Epithelial cell of prostate (primary cell): Measurements from ENCODE around the gene GULP1.
"Not testable (repeated sequence)": the region's sequence is repeated elsewhere in the genome, so short reads cannot be mapped to it uniquely, and the experiment has no call there.

Experiments
- DNase-seq: peaks from one replicate; pipeline ENCODE4 v3.0.0-alpha.2; 2011; ENCODE audit warnings: low read depth, low spot score
- H3K27ac ChIP-seq: fragments of 450-650 bp; 2 replicates; pipeline ENCODE4 v1.5.1; 2017; ENCODE audit warnings: mild to moderate bottlenecking

Gene GULP1

DNA sequence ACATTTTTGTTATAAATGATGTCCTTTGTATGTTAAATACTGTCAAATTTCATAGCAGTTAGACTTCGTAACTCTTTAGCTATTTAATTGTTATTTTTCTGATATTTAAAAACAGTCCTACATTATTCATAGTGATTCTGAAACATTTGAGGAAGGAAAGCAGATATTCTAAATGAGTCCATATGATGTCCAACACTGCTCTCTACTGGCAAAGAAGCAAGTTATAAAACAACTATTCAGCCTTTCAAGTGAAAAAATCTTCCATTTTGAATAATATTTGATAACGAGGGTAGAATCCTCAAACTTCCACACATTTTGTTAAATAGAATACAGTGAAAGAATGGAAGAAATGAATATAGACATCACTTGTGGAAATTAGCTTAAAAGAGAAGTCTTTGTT, 220.8 kb downstream of the GULP1 start:
- no peak overlapping the region for H3K27ac ChIP-seq
- DNase-seq: peak; percentile 6

DNA sequence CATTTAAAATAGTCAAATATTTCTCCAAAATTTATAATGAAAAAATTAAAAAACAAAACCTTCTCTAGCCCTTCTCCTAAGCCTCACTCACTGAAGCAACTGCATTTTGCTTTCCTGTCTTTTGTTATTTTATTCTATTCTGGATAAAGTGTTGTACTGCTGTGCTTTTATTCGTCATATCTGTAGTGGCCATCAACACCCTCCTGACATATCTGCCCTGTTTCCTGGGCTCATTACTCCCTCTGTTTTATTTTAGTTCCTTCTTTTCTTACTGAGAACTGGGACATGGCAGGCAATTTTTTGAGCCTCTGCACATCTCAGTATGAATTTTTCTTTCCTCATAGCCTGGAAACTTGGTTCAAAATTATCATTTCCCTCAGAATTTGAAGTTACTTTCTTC, 224.2 kb downstream of the GULP1 start:
- no peak overlapping the region for H3K27ac ChIP-seq
- no peak for DNase-seq

DNA sequence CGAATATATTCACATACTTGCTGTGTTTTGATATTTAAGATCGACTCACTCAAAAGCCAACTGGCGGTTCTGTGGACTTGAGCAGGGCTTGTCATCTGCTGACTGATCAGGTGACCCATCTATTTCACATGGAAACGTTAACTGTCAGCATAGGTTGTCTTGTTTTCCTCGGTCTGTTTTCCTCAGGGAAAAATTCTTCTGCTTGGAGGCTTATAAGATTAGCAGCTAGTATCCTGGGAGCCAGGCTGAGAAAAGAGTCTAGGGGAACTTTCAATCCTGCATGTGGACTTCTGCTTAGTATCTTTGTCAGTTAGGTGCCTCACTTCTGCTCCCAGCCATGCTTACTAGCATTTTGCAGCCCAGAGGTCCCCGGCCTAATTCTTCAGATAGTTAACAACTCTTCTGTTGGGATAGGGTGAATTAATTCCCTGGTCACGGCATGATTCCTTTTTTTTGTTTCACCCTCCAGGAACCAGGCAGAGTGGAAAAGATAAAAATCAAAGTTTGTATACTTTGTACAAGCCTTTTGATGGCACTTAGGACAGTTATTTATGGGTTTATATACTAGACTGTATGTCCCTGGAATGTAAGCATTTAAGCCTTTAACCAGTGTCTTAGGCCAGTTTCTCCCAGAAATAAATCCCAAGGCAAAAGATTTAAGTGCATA, 226.0 kb downstream of the GULP1 start:
- DNase-seq: no peak
- no peak overlapping the region for H3K27ac ChIP-seq

DNA sequence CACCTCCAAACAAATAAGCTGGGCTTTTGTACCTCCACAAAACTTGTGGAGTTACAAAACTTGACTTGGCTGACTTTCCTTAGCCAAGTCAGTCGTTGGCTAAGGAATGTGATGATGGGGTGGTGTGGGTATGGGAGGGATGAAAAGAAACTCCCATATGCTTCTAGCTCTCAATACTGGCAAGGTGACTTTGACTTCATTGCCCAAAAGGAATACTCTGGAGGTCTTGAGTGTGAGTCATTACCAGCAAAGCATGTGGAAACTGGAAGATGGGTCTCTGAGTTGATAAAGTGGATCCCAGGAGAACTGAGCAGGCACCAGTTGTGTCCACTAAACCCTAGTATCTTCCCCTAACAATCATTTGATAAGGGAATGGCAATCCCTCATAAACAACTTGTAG, 226.7 kb downstream of the GULP1 start:
- no peak for DNase-seq
- H3K27ac ChIP-seq: peak overlapping the region; percentile 2

DNA sequence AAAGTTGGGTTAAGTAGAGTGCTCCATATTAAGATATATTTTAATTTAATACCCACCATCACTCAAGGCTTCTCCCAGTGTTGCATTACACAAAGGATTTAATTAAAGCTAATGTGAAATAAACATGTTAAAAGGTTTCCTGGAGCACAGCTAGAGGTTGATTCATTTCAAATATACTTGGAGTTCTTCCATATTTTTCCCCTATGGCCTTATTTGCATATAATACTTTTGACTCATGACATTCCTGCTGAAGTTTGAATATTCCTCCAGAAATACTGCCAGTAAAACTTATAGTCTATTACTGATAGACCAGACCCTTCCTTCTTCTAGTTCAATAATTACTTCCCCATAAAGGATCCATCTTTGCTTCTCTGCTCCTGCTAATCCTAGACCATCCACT, 227.5 kb downstream of the GULP1 start:
- DNase-seq: no peak
- peak overlapping the region; percentile 2 for H3K27ac ChIP-seq

DNA sequence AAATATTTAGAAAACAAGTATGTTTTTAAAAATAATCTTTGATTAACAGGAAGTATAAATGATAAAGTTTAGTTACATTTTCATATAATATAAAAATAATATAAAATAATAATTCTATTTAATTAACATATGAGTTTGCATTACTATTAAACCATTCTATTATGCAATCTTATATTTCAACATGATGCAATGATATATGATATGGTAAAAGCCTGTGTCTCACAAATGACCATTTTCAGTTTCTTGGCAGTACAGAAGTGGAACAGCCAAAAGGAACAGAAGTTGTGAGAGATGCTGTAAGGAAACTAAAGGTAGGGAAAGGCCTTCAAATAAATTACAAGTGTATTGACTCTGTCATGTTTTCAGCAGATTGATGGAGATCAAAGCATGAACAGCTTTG, 230.8 kb downstream of the GULP1 start:
- DNase-seq: no peak
- H3K27ac ChIP-seq: no peak overlapping the region

DNA sequence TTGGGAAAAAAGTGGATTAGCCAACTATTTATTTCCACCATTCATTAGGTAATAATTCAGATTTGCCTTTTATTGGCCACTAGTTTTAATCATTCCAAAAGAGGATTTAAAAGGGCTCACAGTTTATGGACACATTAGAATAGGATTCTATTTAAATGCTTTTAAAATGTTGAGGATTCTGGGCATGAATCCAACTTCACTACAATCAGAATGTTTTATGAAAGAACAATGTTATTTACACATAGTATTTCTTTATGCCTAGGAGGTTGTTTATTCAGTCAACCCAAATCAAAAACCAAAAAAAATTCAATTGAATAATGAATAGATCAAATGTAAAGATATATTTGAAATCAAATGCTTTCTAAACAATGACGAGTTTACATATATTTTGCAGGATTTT, 232.2 kb downstream of the GULP1 start:
- no peak for DNase-seq
- no peak overlapping the region for H3K27ac ChIP-seq

DNA sequence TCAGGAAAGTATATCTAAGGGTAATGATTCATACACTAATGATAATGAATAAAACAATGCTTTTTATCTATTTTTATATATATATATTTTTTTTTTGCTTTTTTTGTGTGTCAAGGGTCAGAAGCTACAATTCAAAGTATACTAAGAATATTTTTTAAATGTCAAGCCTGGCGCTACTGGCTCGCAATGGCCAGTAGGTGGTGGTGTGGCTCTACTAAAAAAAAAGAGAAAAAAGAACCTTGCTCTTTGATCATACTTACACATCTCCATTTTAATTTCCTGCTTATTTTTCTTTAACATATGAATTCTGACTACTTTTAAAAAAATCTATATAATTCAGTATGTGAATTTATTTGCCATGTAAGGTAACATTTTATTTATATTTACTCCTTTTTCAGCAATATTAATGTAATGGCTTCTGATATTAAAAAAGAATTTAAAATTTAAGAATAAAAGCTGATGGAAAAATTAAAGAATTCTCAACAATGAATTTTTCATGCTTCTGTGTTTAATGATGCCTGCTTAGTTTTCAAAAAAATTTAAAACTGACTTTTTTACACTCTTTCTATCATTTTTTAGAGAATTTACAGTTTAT, 232.9 kb downstream of the GULP1 start:
- no peak overlapping the region for H3K27ac ChIP-seq
- DNase-seq: no peak

DNA sequence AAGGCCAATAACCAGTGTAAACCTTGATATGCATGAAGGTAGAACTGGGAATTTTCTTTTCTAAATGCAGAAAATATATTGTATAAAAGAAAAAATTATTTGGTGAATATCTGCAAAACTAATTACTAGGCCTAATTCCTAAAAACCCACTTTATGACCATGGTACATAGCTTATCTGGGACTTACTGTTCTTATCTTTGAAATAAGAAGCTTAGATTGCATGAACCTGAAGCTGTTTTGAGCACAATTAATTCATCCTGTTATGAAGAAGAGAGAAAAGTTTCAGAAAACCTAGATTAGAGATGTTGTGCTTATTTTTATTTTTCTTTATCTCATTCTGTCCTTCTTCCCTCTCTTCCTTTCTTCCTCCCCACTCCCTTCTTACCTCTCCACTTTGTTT, 235.0 kb downstream of the GULP1 start:
- no peak overlapping the region for H3K27ac ChIP-seq
- no peak for DNase-seq

DNA sequence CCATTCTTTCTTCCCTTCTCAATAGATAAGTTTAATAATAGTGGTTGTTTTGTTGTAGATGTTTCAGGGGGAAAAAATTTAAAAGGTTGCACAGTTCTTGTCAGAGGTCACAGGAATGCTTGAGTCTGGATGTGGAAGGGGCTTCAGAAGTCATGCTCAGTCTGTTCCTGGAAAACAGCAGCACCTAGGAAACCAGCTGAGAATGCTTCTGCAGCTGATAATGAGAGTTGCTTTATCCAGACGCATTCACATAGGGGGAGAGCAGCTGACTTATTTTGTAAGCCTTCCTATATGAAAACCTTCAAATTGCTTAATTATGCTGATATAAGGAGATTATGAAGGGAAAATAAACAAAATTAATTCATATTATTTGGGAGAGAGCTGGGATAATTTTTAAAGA, 235.5 kb downstream of the GULP1 start:
- no peak for DNase-seq
- H3K27ac ChIP-seq: no peak overlapping the region

DNA sequence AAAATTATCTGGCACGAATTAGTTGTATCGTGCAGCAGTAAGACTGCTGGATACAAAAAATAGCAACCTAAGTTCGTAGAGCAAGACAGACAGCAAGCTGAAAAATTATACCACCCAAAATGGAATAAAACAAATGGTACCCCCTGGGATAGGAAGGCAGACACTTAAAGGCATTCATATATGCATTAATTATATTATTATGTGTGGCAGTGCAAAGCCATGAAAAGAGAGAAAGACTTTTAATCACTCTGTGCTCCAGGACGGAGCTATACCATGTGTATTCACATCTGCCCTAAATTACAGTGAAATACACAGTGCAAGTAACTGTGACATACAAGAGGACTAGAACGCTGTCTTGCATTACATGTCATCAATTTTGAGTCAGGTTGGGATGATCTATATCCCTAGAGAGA, 235.9 kb downstream of the GULP1 start:
- no peak for DNase-seq
- no peak overlapping the region for H3K27ac ChIP-seq

DNA sequence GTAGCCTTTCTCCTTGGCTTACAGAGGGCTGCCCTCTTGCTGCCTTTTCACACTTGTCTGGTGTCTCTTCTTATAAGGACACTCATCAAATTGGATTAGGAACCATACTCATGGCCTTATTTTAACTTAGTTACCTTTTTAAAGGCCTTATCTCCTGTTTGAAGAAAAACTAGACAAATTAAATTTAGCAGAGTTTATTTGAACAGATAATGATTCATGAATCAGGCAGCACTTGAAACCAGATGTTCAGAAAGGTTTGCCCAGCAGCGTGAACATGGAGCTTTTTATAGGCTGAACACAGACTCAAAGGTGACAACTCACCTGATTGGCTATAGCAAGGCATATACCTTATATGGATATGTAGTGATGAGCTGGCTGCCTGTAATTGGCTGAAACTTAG, 238.0 kb downstream of the GULP1 start:
- no peak overlapping the region for H3K27ac ChIP-seq
- no peak for DNase-seq

DNA sequence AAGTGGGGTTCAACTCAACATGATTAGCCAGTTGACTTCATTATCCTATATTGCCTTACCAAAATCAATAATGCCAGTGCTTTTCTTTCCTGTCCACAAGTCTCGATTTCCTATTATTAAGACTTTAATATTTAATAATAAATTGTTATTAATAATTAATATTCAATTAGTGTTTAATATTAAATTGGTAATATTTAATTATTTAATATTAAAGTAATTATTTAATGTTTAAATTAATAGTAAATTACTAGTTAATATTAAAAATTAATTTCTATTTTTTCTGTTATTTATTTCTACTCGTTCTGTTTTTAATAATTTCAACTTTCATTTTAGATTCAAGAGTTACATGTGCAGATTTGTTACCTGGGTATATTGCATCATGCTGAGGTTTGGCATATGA, 243.2 kb downstream of the GULP1 start:
- no peak for DNase-seq
- H3K27ac ChIP-seq: no peak overlapping the region

DNA sequence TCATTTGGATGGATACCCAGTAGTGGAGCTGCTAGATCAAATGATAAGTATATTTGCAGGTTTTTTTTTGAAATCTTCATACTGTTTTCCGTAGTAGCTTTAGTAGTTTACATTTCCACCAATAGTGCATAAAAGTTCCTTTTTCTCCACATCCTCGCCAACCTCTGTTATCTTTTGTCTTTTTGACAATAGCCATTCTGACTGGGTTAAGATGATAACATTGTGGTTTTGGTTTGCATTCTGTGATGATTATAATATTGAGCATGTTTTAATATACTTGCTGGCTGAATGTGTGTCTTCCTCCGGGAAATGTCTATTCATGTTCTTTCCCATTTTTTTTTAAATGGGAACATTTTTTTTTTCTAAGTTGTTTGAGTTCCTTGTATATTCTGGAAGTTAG, 260.0 kb downstream of the GULP1 start:
- H3K27ac ChIP-seq: no peak overlapping the region
- no peak for DNase-seq

DNA sequence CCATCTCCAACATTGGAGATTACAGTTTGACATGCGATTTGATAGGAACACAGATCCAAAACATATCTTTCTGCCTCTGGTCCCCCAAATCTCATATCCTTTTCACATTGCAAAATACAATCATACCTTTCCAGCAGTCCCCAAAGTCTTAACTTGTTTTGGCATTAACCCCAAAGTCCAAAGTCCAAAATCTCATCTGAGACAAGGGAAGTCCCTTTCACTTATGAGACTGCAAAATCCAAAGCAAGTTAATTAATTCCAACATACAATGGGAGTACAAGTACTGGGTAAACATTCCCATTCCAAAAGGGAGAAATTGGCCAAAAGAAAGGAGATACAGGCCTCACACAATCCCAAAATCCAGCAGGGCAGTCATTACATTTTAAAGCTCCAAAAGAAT, 265.4 kb downstream of the GULP1 start:
- no peak for DNase-seq
- no peak overlapping the region for H3K27ac ChIP-seq

DNA sequence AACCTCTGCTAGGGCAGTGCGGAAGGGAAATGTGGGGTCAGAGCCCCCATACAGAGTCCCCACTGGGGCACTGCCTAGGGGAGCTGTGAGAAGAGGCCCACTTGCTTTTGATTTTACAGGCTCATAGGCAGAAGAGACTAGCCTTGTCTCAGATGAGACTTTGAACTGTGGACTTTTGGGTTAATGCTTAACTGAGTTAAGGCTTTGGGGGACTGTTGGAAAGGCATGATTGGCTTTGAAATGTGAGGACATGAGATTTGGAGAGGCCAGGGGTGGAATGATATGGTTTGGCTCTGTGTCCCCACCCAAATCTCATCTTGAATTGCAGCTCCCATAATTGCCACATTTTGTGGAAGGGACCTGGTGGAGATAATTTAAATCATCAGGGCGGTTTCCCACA, 267.8 kb downstream of the GULP1 start:
- not testable (repeated sequence) for H3K27ac ChIP-seq, DNase-seq

DNA sequence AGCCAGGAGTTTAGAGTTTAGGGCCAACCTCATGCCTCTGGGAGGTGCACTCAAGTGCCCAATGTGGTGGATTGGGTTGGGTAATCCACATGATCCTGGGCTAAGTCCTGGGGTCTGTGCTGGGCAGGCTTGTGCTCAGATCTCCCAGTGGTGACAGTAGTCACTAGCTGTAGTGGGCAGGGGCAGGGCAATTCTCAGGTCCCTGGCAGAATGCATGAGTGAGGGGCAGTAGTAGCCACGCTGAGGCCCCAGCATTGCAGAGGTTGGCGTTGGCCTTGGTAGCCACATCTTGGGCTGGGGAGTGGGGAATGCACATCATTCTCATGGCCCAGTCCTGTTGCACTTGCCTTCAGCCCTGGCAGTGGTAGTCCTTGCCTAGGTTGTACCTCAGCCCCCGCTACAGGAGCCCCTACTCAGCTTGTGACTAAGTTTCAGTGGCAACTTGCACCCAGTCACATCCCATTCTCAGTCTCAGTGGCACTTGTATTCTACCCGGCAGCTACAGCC, 269.9 kb downstream of the GULP1 start:
- no peak for DNase-seq
- H3K27ac ChIP-seq: no peak overlapping the region

DNA sequence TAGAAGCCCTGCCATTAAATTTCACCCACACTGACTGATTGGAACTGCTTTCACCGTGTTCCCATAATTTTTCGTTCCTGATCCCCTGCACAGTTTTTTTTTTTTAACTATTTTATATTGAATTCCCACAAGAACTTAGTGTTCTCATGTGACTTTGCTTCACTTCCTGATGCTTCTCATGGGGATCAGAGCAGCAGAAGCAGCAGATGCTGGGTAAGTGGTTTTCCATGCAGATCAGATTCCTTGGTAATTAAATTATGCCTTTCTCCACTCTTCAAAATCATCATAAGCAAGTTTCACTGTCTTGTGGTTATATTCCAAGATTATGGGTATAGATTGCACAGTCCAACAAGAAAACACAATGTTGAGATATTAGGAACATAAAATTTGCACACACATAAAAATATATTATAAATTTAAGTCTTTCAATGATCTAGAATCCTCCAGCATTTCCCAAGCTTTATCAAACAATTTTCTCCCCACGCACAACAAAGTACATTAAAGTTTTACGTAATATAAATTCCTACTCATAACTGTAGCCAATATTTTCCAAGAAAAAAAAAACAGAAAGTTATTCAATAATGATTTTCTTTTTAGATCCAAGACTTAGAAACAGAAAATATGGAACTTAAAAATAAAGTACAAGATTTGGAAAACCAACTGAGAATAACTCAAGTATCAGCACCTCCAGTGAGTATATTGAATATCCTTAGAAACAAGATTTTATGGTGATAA, 277.9 kb downstream of the GULP1 start:
- no peak for DNase-seq
- H3K27ac ChIP-seq: no peak overlapping the region

DNA sequence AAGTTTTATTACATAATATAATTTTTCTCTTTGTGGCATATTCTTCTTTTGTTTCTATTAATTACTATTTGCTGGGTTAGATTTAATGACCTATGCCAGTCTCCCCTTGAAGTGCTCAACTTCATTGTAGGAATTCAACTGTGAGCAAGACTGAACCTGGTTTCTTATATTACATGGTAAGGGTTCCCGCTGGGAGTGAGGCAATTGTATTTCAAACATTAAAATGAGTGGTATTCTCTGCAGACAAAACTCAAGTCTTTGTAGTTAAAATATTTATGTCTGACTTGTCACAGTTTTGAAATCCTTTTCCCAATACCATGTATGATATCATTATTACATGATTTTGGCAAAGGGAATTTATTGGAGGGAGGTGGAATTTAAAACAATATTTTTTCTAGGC, 278.7 kb downstream of the GULP1 start:
- DNase-seq: no peak
- H3K27ac ChIP-seq: no peak overlapping the region

DNA sequence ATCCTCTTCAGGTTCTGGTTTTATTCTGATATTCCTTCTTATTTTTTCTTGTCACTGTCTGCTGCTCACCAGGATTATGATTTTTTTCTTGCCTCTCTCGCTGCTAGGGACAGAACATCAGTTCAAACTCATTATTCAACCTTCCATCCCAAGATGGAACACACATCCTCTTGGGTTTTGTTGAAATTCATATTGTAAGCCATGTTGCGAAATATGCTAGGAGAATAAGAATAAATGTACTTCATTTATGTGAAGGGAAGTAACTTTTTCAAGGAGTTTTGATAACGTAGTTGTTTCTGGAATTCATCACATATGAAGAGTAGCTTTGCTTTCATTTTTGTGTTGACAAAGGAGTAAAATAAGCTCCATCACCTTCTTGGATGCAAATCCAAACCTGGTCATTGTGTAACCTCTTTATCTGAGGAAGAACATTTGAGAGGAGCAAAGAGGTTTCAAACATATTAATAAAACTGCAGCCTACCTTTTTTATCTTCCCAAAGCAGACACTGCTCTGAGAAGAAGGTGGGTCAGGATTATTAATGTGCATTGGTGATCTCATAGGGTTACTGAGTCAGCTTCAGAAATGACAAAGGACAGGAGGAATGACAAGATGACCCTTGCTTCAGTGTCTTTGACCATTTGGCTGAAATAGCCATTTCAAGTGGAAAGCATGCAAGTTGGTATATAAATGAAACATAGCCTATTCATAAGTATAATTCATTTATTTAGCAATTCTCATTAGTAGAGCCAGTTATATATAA, 280.0 kb downstream of the GULP1 start:
- H3K27ac ChIP-seq: no peak overlapping the region
- no peak for DNase-seq

DNA sequence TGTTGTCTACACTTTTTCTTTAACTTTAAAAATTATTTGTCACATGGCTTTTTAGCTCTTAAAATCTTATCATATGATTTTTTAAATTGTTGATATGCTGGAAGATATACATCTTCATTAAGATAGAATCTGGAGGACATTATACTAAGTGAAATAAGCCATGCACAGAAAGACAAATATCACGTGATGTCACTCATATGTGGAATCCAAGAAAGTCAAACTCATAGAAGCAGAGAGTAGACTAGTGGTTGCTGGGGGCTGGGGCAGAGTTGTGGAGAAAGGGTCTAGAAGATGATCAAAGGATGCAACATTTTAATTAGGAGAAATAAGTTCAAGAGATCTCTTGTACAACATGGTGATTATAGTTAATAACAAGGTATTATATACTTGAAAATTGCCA, 280.9 kb downstream of the GULP1 start:
- no peak overlapping the region for H3K27ac ChIP-seq
- DNase-seq: no peak
